ENCODE results near the gene ZFYVE27.

GRCh38 chr10:97689559-97690020 is 47.3 kb upstream of the ZFYVE27 start:
- TF ChIP-seq ZNF232 (CRISPR knock-in tag; IDR thresholded peaks at IDR 0.05), result no peak
- no peak for TF ChIP-seq FOXP4 (CRISPR knock-in tag; IDR thresholded peaks at IDR 0.05)
- no peak for TF ChIP-seq ZNF121 (CRISPR knock-in tag; IDR thresholded peaks at IDR 0.05)
- no peak for TF ChIP-seq JUN (CRISPR knock-in tag; IDR thresholded peaks at IDR 0.05)
- TF ChIP-seq CTCF (IDR thresholded peaks at IDR 0.05), result no peak
- no peak for TF ChIP-seq MAX (CRISPR knock-in tag; IDR thresholded peaks at IDR 0.05)
- no peak for TF ChIP-seq ESRRA (CRISPR knock-in tag; IDR thresholded peaks at IDR 0.05; ENCODE audit: borderline replicate concordance)
- TF ChIP-seq TEAD4 (CRISPR knock-in tag; IDR thresholded peaks at IDR 0.05), result no peak
- TF ChIP-seq AFF4 (CRISPR knock-in tag; IDR thresholded peaks at IDR 0.05; ENCODE audit: borderline replicate concordance), result no peak
- no peak for TF ChIP-seq ZNF263 (CRISPR knock-in tag; IDR thresholded peaks at IDR 0.05; ENCODE audit: low read depth)
- no peak for TF ChIP-seq NR1H2 (CRISPR knock-in tag; IDR thresholded peaks at IDR 0.05)
- no peak for TF ChIP-seq PRDM15 (CRISPR knock-in tag; IDR thresholded peaks at IDR 0.05)
- no peak for TF ChIP-seq EMX1 (CRISPR knock-in tag; IDR thresholded peaks at IDR 0.05)

Measured in WTC11 (cell line).